ENCODE data around the gene DSCAML1. TPM values are rescaled to one million over a fixed set of nuclear protein-coding genes. Genes with fewer than 3 reads are reported as not detected.

Gene DSCAML1
- total RNA-seq, 2 experiments from 2014 or later: not detected

- ChIA-PET CTCF (ENCODE audit: unreplicated experiment) (no interaction called here), POLR2A (interaction anchor here (0.6 to 1.2 kb wide), 2 partner anchors 14 to 89 kb away, joined by 3 to 4 read pairs; no protein-coding TSS in a partner anchor)
- DNase-seq (ENCODE audit: low spot score): no peak
- H3K4me1 ChIP-seq (ENCODE audit: insufficient read depth, low read length, poor library complexity, severe bottlenecking): no peaks in the 10 kb centered on the region
- no peak overlapping the region for H3K27ac ChIP-seq (ENCODE audit: low read depth, low read length, poor library complexity, severe bottlenecking)
- TF ChIP-seq EZH2phosphoT487 (IDR thresholded peaks at IDR 0.05; ENCODE audit: borderline replicate concordance, low read depth, low read length) (no peak), CTCF (conservative IDR thresholded peaks at IDR 0.05; ENCODE audit: low read length) (no peak)
- no peaks in the 10 kb centered on the region for H4K20me1 ChIP-seq (ENCODE audit: insufficient read depth, low read length)
- no TSS peak for BruUV-seq (replicated peaks)
- peaks cover 49% of the 10 kb centered on the region for H3K36me3 ChIP-seq (ENCODE audit: insufficient read depth, low read length)
- H2AFZ ChIP-seq (ENCODE audit: low read length): no peak overlapping the region
- H3K79me2 ChIP-seq (ENCODE audit: insufficient read depth, low read depth, low read length): no peaks in the 10 kb centered on the region
- no peaks in the 10 kb centered on the region for H3K9me2 ChIP-seq (ENCODE audit: insufficient read depth, low read length)
- H3K4me2 ChIP-seq (ENCODE audit: low read length): no peak overlapping the region
- H3K9me3 ChIP-seq (ENCODE audit: low read length): no peaks in the 10 kb centered on the region
- no peak overlapping the region for H3K4me3 ChIP-seq (ENCODE audit: low read depth, low read length, poor library complexity, severe bottlenecking)
- intact Hi-C loops (cut with micrococcal nuclease; ENCODE audit: unreplicated experiment): no loop called here
Observed at GRCh38 chr11:117378976-117379865, 417.8 kb downstream of the DSCAML1 start.

Other genes starting within 250 kb of the DSCAML1 start
- gene FXYD2, start 27.5 kb upstream of the DSCAML1 start, total RNA-seq (2014; rRNA removed; shearing (Covaris generic)): not detected in 2 replicates
- gene FXYD2, start 27.5 kb upstream of the DSCAML1 start, total RNA-seq (2022): not detected in 2 replicates
- not detected in 2 replicates for gene FXYD6, start 79.4 kb upstream of the DSCAML1 start, total RNA-seq (2014; rRNA removed; shearing (Covaris generic))
- not detected in 2 replicates for gene FXYD6, start 79.4 kb upstream of the DSCAML1 start, total RNA-seq (2022)
- gene TMPRSS13, start 132.2 kb upstream of the DSCAML1 start, total RNA-seq (2014; rRNA removed; shearing (Covaris generic)): 0.33 and 0.79 TPM in 2 replicates
- gene TMPRSS13, start 132.2 kb upstream of the DSCAML1 start, total RNA-seq (2022): 0.85 and 1.1 TPM in 2 replicates
- 8.2 and 15.7 TPM in 2 replicates for gene IL10RA, start 189.2 kb upstream of the DSCAML1 start, total RNA-seq (2014; rRNA removed; shearing (Covaris generic))
- gene IL10RA, start 189.2 kb upstream of the DSCAML1 start, total RNA-seq (2022): 18.3 and 25.2 TPM in 2 replicates

Measured in OCI-LY7 (cell line).